SK-N-SH (cell line): Measurements from ENCODE around the gene ZNF784.

Experiments used
- CTCF ChIP-seq: fragments of 200-600 bp; sonication (generic); IDR thresholded peaks from 2 replicates; pipeline ENCODE4 v1.6.1; 2017; ENCODE audit warnings: antibody characterized with exemption, mild to moderate bottlenecking, moderate library complexity
- EP300 ChIP-seq, 2 experiments: IDR thresholded peaks; 2 replicates each; pipeline versions ENCODE4 v1.4.0 to v1.6.1; 2012; ENCODE audit warnings: borderline replicate concordance in 1 of 2, low read depth in 1 of 2, low read length in 1 of 2
- GATA2 ChIP-seq: sonication (generic); formaldehyde crosslinking; IDR thresholded peaks from 2 replicates; pipeline ENCODE4 v1.5.0; 2020; ENCODE audit warnings: mild to moderate bottlenecking, missing genetic modification reagents
- MAX ChIP-seq: IDR thresholded peaks from 2 replicates; pipeline ENCODE4 v1.4.0; 2012; ENCODE audit warnings: low read depth

GRCh38 chr19:55648585-55649267, 24.4 kb upstream of the ZNF784 start:
- no peak for TF ChIP-seq CTCF
- TF ChIP-seq EP300 (IDR thresholded peaks at IDR 0.05; ENCODE audit: borderline replicate concordance in 1 of 2, low read depth in 1 of 2, low read length in 1 of 2): no peak
- TF ChIP-seq MAX: no peak
- no peak for TF ChIP-seq GATA2
